Spleen (tissue), 11 donors: ENCODE results near the gene DAP3. TPM values are rescaled to one million over a fixed set of nuclear protein-coding genes. Genes with fewer than 3 reads are reported as not detected.

Source experiments
- DNase-seq: peaks from one replicate; pipeline ENCODE4 v3.0.0-alpha.2; 2020
- H3K27ac ChIP-seq, 8 donors: fragments of 200-600 bp; sonication (generic) in 7 of 8; 1 replicate in 4 of 8; 2 replicates in 4 of 8; pipeline versions ENCODE4 v1.5.0 to v1.8.0; 2016 to 2021; ENCODE audit warnings: inconsistent platforms in 4 of 8, mild to moderate bottlenecking in 4 of 8, moderate library complexity in 1 of 8
- H3K27me3 ChIP-seq, 7 donors: fragments of 200-600 bp; sonication (generic) in 6 of 7; replicated peaks in 1 of 7; 1 replicate in 4 of 7; 2 replicates in 3 of 7; pipeline versions ENCODE4 v1.5.0 to v1.8.0; 2016 to 2021; ENCODE audit warnings: inconsistent platforms in 3 of 7, mild to moderate bottlenecking in 1 of 7
- H3K36me3 ChIP-seq, 6 donors: fragments of 200-600 bp; sonication (generic) in 5 of 6; 1 replicate in 4 of 6; 2 replicates in 2 of 6; pipeline versions ENCODE4 v1.5.0 to v1.8.0; 2016 to 2021; ENCODE audit warnings: inconsistent platforms in 2 of 6
- H3K4me1 ChIP-seq, 6 donors: fragments of 200-600 bp; sonication (generic) in 5 of 6; 1 replicate in 3 of 6; 2 replicates in 3 of 6; pipeline versions ENCODE4 v1.5.0 to v1.8.0; 2016 to 2021; ENCODE audit warnings: inconsistent platforms in 3 of 6
- H3K4me3 ChIP-seq, 8 donors: fragments of 200-600 bp; sonication (generic) in 7 of 8; 1 replicate in 4 of 8; 2 replicates in 4 of 8; pipeline versions ENCODE4 v1.5.0 to v1.8.0; 2016 to 2021; ENCODE audit warnings: inconsistent platforms in 4 of 8, mild to moderate bottlenecking in 4 of 8, moderate library complexity in 2 of 8
- H3K9me3 ChIP-seq, 8 donors: fragments of 200-600 bp; sonication (generic) in 7 of 8; 1 replicate in 4 of 8; 2 replicates in 4 of 8; pipeline versions ENCODE4 v1.5.0 to v1.8.0; 2016 to 2021; ENCODE audit warnings: inconsistent platforms in 4 of 8
- POLR2A ChIP-seq, 3 donors: fragments of 450-650 bp; IDR thresholded peaks; one replicate each; pipeline ENCODE4 v1.5.1; 2017; ENCODE audit warnings: antibody characterized with exemption in 3 of 3, mild to moderate bottlenecking in 1 of 3
- POLR2AphosphoS5 ChIP-seq, 3 donors: sonication (generic); formaldehyde crosslinking; IDR thresholded peaks; one replicate each; pipeline ENCODE4 v1.5.1; 2017; ENCODE audit warnings: antibody characterized with exemption in 3 of 3
- WGBS, 5 donors: extraction: QIAGEN DNeasy Blood & Tissue Kit in 3 of 5; methylation state at CpG; one replicate each; pipeline versions ENCODE4 v1.1.5 to v1.1.7; 2013 to 2018; 5-methylcytosine and 5-hydroxymethylcytosine counted together
- intact Hi-C: fragments of 100-400 bp; cut with DNase I; formaldehyde crosslinking; loops from one replicate; pipeline ENCODE4 v1.15.0; 2023; ENCODE audit warnings: low total_unique reads
- polyA plus RNA-seq, 3 donors: library from polyadenylated mRNA; stranded (reverse); fragments of 200-250 nt; gene quantifications; one replicate each; pipeline ENCODE4 v1.2.1, GENCODE V29; 2013
- total RNA-seq, 7 donors: library from RNA; depleted of rRNA in 3 of 7; stranded (reverse); fragments of >200 nt in 3 of 7; fragmentation: NEBNext Ultra II Directional in 4 of 7; extraction: Animal tissue kit (Norgen Biotek cat#: 25700) in 4 of 7; gene quantifications; one replicate each; pipeline versions ENCODE4 v1.1.0 to v1.2.1, GENCODE V29; 2016 to 2021
- TF ChIP-seq, protein P1 (sequence below), 11 experiments: fragments of 200-600 bp in 7 of 11; fragments of 450-650 bp in 4 of 11; sonication (generic) in 4 of 11; IDR thresholded peaks in 8 of 11; conservative IDR thresholded peaks in 3 of 11; 1 replicate in 7 of 11; 2 replicates in 4 of 11; pipeline versions ENCODE4 v1.4.0 to v1.8.0; 2016 to 2021; ENCODE audit warnings: antibody characterized with exemption in 11 of 11, inconsistent platforms in 4 of 11, mild to moderate bottlenecking in 1 of 11
- donor health status: healthy with polysubstance abuse.
- donor health status: DM: no; HTN: no; CAD: no; lungs with moderate emphysema.
- donor health status: DM: no; HTN: no; CAD: no.
- donor health status: Bipolar disorder and iron deficiency.
- donor health status: healthy.
- donor health status: DM: no; HTN: no; CAD: no.
- donor health status: DM: yes; HTN: yes; CAD: no.

DAP3 gene
- total and polyA plus RNA-seq, 10 donors = 87.3 to 150 (median 99.5) TPM

DNA sequence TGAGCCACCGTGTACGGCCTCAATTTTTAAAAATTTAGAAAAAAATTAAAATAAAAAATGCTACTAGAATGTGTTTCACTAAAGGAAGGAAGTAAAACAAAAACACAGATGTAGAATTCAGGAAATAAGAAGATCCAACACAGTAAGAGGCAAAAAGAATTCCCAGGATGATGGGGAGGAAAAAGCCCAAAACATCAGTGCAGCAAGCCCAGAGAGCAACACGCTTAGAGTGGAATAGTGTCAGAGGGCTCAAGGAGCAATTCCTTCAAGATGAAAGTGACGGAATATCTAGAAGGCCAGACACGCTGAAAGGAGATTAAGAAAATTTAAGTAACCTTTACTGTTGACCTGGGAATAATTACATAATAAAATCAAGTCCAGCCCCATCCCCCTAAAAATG lies 80.4 kb downstream of the DAP3 start:
- Histone ChIP-seq H3K36me3 (peaks cover 0 to 100% (median 95%) of the 10 kb centered on the region in 6 donors), H3K4me1 (peaks cover 0 to 11% (median 0%) of the 10 kb centered on the region in 6 donors), H3K27ac (no peak overlapping the region), H3K4me3 (no peak overlapping the region), H3K27me3 (no peaks in the 10 kb centered on the region), H3K9me3 (no peaks in the 10 kb centered on the region)
- intact Hi-C loops = no loop called here
- WGBS, 5 donors = 92 to 96% (median 95%) methylated on average over 5 of the region's 5 CpGs
- no peak for TF ChIP-seq POLR2A (IDR thresholded peaks at IDR 0.05)
- TF ChIP-seq, protein P1, sequence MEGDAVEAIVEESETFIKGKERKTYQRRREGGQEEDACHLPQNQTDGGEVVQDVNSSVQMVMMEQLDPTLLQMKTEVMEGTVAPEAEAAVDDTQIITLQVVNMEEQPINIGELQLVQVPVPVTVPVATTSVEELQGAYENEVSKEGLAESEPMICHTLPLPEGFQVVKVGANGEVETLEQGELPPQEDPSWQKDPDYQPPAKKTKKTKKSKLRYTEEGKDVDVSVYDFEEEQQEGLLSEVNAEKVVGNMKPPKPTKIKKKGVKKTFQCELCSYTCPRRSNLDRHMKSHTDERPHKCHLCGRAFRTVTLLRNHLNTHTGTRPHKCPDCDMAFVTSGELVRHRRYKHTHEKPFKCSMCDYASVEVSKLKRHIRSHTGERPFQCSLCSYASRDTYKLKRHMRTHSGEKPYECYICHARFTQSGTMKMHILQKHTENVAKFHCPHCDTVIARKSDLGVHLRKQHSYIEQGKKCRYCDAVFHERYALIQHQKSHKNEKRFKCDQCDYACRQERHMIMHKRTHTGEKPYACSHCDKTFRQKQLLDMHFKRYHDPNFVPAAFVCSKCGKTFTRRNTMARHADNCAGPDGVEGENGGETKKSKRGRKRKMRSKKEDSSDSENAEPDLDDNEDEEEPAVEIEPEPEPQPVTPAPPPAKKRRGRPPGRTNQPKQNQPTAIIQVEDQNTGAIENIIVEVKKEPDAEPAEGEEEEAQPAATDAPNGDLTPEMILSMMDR (IDR thresholded peaks at IDR 0.05 in 8 of 11, conservative IDR thresholded peaks at IDR 0.05 in 3 of 11) = no peak
- TF ChIP-seq POLR2AphosphoS5 (IDR thresholded peaks at IDR 0.05) = no peak
- DNase-seq = no peak

DNA sequence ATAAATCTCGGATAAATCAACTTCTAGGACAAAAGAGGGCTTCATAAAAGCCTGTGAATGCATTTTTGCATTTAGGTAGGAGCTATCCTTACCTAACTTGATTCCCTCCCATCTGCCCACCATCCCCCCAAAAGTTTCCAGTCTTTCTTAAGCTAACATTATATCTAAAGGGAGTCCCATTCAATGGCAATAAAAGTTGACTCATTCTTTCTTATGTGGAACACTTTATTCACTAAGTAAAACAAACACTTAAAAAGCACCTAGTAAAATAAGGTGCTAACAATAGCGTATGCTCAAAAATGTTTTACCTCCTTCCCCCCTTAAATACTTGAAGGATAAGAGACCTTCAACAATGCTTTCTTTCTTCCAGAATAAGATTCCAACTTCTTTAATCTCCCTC lies 84.3 kb downstream of the DAP3 start:
- TF ChIP-seq POLR2A (IDR thresholded peaks at IDR 0.05) (no peak), POLR2AphosphoS5 (IDR thresholded peaks at IDR 0.05) (no peak)
- TF ChIP-seq, protein P1 (IDR thresholded peaks at IDR 0.05 in 8 of 11, conservative IDR thresholded peaks at IDR 0.05 in 3 of 11) = no peak
- WGBS, 5 donors = 88 to 100% (median 95%) methylated on average over 2 of the region's 2 CpGs
- Histone ChIP-seq H3K4me1 (peaks cover 0 to 9% (median 0%) of the 10 kb centered on the region in 6 donors), H3K36me3 (peaks cover 7 to 100% (median 95%) of the 10 kb centered on the region in 6 donors), H3K27me3 (no peaks in the 10 kb centered on the region), H3K9me3 (no peaks in the 10 kb centered on the region), H3K4me3 (no peak overlapping the region), H3K27ac (no peak overlapping the region)
- DNase-seq = no peak
- intact Hi-C loops = no loop called here

DNA sequence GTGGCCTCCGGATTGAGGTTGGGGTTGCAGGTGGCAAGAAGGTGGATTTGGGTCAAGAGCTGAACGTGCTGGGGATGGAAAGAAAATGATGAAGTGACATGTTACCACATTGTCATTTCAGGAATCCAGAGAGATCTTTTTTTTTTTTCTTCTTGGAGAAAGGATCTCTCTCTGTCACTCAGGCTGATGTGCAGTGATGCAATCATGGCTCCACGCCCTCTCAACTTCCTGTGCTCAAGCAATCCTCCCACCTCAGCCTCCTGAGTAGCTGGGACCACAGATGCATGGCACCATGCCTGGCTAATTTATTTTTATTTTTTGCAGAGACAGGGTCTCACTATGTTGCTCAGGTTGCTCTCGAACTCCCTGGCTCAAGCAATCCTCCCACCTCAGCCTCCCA lies 87.5 kb downstream of the DAP3 start:
- Histone ChIP-seq H3K27ac (no peak overlapping the region), H3K4me1 (peaks cover 0 to 9% (median 0%) of the 10 kb centered on the region in 6 donors), H3K4me3 (no peak overlapping the region), H3K27me3 (no peaks in the 10 kb centered on the region), H3K36me3 (peaks cover 7 to 100% (median 82%) of the 10 kb centered on the region in 6 donors), H3K9me3 (no peaks in the 10 kb centered on the region)
- no peak for DNase-seq
- intact Hi-C loops = no loop called here
- no peak for TF ChIP-seq POLR2AphosphoS5 (IDR thresholded peaks at IDR 0.05)
- TF ChIP-seq, protein P1 (IDR thresholded peaks at IDR 0.05 in 8 of 11, conservative IDR thresholded peaks at IDR 0.05 in 3 of 11) = no peak
- 76 to 91% (median 80%) methylated on average over 4 of the region's 4 CpGs for WGBS, 5 donors

DNA sequence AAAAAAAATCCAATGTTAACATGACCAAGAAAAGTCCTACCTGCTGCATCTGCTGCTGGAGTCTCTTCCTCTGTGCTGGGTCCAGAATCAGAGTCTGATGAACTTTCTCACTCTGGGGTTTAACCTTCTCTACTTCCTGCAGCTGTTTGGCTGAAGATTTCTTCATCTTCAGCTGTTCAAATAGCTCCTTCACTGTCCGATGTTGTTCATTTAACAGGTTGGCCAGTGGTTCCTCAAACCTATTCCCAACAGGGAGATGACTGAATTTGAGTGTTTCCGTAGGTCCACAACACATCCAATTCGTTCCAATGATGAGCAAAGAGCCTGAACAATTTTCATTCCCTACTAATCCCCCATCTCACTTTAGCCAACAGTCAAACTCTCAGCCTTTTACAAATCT lies 88.7 kb downstream of the DAP3 start:
- WGBS, 5 donors = 79 to 92% (median 90%) methylated on average over 3 of the region's 3 CpGs
- Histone ChIP-seq H3K4me1 (peaks cover 0 to 9% (median 0%) of the 10 kb centered on the region in 6 donors), H3K27ac (no peak overlapping the region), H3K27me3 (no peaks in the 10 kb centered on the region), H3K4me3 (no peak overlapping the region), H3K36me3 (peaks cover 7 to 100% (median 76%) of the 10 kb centered on the region in 6 donors), H3K9me3 (no peaks in the 10 kb centered on the region)
- intact Hi-C loops = no loop called here
- TF ChIP-seq, protein P1 (IDR thresholded peaks at IDR 0.05 in 8 of 11, conservative IDR thresholded peaks at IDR 0.05 in 3 of 11) = no peak
- TF ChIP-seq POLR2A (IDR thresholded peaks at IDR 0.05) (no peak), POLR2AphosphoS5 (IDR thresholded peaks at IDR 0.05) (no peak)
- no peak for DNase-seq

Other genes with a start within 250 kb of the DAP3 start
- 10 to 100 TPM; 61.8 to 89.8 (median 75.5) TPM for gene ASH1L, start 126.3 kb upstream of the DAP3 start, total RNA-seq
- gene ASH1L, start 126.3 kb upstream of the DAP3 start, polyA plus RNA-seq = 1 to 10 TPM; 2.5 to 6.6 (median 3.1) TPM
- 10 to 100 TPM; 21.4 to 60.0 (median 41.7) TPM for gene MSTO1, start 78.9 kb upstream of the DAP3 start, total RNA-seq
- gene MSTO1, start 78.9 kb upstream of the DAP3 start, polyA plus RNA-seq = 10 to 100 TPM; 19.8 to 33.6 (median 27.3) TPM
- 100 to 1,000 TPM in 2 of 7 donors, 10 to 100 TPM in 5; 73.8 to 145 (median 87.4) TPM for gene YY1AP1, start 317 bp upstream of the DAP3 start, total RNA-seq
- gene YY1AP1, start 317 bp upstream of the DAP3 start, polyA plus RNA-seq = 10 to 100 TPM; 21.9 to 35.6 (median 34.2) TPM
- 100 to 1,000 TPM in 1 of 7 donors, 10 to 100 TPM in 6; 56.6 to 103 (median 70.2) TPM for gene GON4L, start 168.1 kb downstream of the DAP3 start, total RNA-seq
- gene GON4L, start 168.1 kb downstream of the DAP3 start, polyA plus RNA-seq = 10 to 100 TPM; 12.3 to 27.1 (median 22.3) TPM
- 10 to 100 TPM; 10.2 to 22.1 (median 13.7) TPM for gene SYT11, start 170.5 kb downstream of the DAP3 start, total RNA-seq
- 1 to 10 TPM; 1.1 to 2.9 (median 1.8) TPM for gene SYT11, start 170.5 kb downstream of the DAP3 start, polyA plus RNA-seq
- gene RIT1, start 222.3 kb downstream of the DAP3 start, total RNA-seq = 10 to 100 TPM; 48.1 to 66.2 (median 52.6) TPM
- 10 to 100 TPM in 2 of 3 donors, 1 to 10 TPM in 1; 9.0 to 16.3 (median 10.2) TPM for gene RIT1, start 222.3 kb downstream of the DAP3 start, polyA plus RNA-seq
- 10 to 100 TPM; 43.2 to 70.5 (median 59.3) TPM for gene KHDC4, start 245.3 kb downstream of the DAP3 start, total RNA-seq
- gene KHDC4, start 245.3 kb downstream of the DAP3 start, polyA plus RNA-seq = 10 to 100 TPM; 24.9 to 33.8 (median 29.3) TPM